ENCODE results near the gene KLF9.

KLF9 gene

DNA sequence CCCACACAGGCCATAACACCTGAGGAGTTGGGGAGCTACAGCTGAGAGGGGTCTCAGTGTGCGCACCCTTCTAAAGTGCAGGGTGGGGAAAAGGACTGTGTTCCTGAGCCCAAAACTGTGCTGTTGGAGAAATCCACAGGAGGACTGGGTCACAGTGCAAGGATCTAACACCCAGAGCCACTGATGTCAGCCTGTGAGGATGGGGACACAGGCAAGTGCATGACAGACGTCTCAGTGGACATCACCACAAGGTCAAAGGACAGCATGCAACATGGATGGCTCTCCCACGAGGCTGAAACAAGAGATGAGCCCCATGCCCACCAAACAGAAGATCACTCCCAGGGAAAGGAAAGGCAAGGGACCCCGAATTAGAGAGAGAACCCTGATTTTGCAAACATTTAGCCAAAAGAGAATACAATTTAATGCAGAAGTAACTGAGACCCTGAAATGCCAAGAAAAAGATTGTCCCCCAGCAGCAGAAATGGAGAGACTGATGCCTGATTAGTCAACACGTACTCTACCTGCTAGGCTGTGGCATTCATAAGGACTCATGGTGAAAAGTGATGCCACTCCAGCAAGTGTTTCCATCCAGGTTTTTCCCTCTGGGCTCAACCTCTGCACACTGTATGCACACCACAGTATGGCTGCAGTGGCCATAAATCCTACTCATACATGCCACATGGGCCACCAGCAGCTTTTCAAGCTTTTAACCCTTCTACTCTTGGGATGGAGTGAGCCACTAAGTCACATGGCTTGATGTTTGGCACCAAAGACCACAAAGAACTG is 14.2 kb downstream of the KLF9 start:
- no peak overlapping the region for H3K4me2 ChIP-seq (ENCODE audit: low read length)
- no peak overlapping the region for H3K27ac ChIP-seq (ENCODE audit: low read length)
- no peak overlapping the region for H2AFZ ChIP-seq (ENCODE audit: low read depth, low read length)
- H3K9me3 ChIP-seq (ENCODE audit: insufficient read depth, low read length), result no peaks in the 10 kb centered on the region
- H3K79me2 ChIP-seq (ENCODE audit: low read length), result no peaks in the 10 kb centered on the region
- H3K9ac ChIP-seq (ENCODE audit: low read length), result no peak overlapping the region
- H3K27me3 ChIP-seq (ENCODE audit: low read depth, low read length), result no peaks in the 10 kb centered on the region
- peaks cover 16% of the 10 kb centered on the region for H3K4me1 ChIP-seq (ENCODE audit: low read length)
- TF ChIP-seq, protein P1, sequence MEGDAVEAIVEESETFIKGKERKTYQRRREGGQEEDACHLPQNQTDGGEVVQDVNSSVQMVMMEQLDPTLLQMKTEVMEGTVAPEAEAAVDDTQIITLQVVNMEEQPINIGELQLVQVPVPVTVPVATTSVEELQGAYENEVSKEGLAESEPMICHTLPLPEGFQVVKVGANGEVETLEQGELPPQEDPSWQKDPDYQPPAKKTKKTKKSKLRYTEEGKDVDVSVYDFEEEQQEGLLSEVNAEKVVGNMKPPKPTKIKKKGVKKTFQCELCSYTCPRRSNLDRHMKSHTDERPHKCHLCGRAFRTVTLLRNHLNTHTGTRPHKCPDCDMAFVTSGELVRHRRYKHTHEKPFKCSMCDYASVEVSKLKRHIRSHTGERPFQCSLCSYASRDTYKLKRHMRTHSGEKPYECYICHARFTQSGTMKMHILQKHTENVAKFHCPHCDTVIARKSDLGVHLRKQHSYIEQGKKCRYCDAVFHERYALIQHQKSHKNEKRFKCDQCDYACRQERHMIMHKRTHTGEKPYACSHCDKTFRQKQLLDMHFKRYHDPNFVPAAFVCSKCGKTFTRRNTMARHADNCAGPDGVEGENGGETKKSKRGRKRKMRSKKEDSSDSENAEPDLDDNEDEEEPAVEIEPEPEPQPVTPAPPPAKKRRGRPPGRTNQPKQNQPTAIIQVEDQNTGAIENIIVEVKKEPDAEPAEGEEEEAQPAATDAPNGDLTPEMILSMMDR (IDR thresholded peaks at IDR 0.05; ENCODE audit: low read depth, low read length), result no peak
- TF ChIP-seq EZH2phosphoT487 (IDR thresholded peaks at IDR 0.05; ENCODE audit: low read depth), result no peak
- no peak overlapping the region for H3K4me3 ChIP-seq (ENCODE audit: low read length)
- H3K36me3 ChIP-seq (replicated peaks; ENCODE audit: low read depth, low read length), result no peaks in the 10 kb centered on the region
- H4K20me1 ChIP-seq (ENCODE audit: insufficient read depth, low read length), result no peaks in the 10 kb centered on the region

GRCh38 chr9:70399141-70399540 is 15.3 kb downstream of the KLF9 start:
- TF ChIP-seq, protein P1 (IDR thresholded peaks at IDR 0.05; ENCODE audit: low read depth, low read length), result no peak
- no peak for TF ChIP-seq EZH2phosphoT487 (IDR thresholded peaks at IDR 0.05; ENCODE audit: low read depth)
- H3K27ac ChIP-seq (ENCODE audit: low read length), result no peak overlapping the region
- H2AFZ ChIP-seq (ENCODE audit: low read depth, low read length), result no peak overlapping the region
- H3K9ac ChIP-seq (ENCODE audit: low read length), result no peak overlapping the region
- no peaks in the 10 kb centered on the region for H3K36me3 ChIP-seq (replicated peaks; ENCODE audit: low read depth, low read length)
- no peaks in the 10 kb centered on the region for H3K79me2 ChIP-seq (ENCODE audit: low read length)
- H3K4me3 ChIP-seq (ENCODE audit: low read length), result no peak overlapping the region
- H3K4me1 ChIP-seq (ENCODE audit: low read length), result peaks cover 16% of the 10 kb centered on the region
- H4K20me1 ChIP-seq (ENCODE audit: insufficient read depth, low read length), result no peaks in the 10 kb centered on the region
- H3K9me3 ChIP-seq (ENCODE audit: insufficient read depth, low read length), result no peaks in the 10 kb centered on the region
- no peak overlapping the region for H3K4me2 ChIP-seq (ENCODE audit: low read length)
- no peaks in the 10 kb centered on the region for H3K27me3 ChIP-seq (ENCODE audit: low read depth, low read length)

DNA sequence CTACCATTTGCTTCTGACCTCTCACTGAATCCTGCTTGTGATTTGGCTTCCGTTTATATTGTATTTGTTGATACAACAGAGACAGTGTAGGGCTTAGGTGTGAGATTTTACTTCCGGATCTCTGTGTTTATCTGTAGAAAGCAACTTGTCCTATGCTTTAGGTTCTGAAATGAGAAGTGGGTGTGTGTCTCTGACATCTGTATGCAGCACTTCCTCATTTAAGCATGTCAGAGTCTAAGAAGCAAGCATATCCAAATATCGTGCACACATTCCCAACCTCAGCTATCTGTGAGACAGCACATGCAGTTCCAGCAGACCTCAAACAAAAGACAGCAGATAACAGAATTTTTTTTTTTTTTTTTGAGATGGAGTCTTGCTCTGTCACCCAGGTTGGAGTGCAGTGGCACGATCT is 16.3 kb downstream of the KLF9 start:
- no peaks in the 10 kb centered on the region for H4K20me1 ChIP-seq (ENCODE audit: insufficient read depth, low read length)
- H3K4me1 ChIP-seq (ENCODE audit: low read length), result peaks cover 16% of the 10 kb centered on the region
- H3K9me3 ChIP-seq (ENCODE audit: insufficient read depth, low read length), result no peaks in the 10 kb centered on the region
- no peaks in the 10 kb centered on the region for H3K36me3 ChIP-seq (replicated peaks; ENCODE audit: low read depth, low read length)
- H3K9ac ChIP-seq (ENCODE audit: low read length), result peak overlapping the region; percentile 19; the same call in 1 of the 2 replicates
- 0 out of 2 replicates have a peak overlapping the region, but pooled peaks have one; percentile 7 for H3K27ac ChIP-seq (ENCODE audit: low read length)
- peak overlapping the region; percentile 95 for H2AFZ ChIP-seq (ENCODE audit: low read depth, low read length)
- TF ChIP-seq, protein P1 (IDR thresholded peaks at IDR 0.05; ENCODE audit: low read depth, low read length), result no peak
- no peak for TF ChIP-seq EZH2phosphoT487 (IDR thresholded peaks at IDR 0.05; ENCODE audit: low read depth)
- peak overlapping the region; percentile 49 for H3K4me3 ChIP-seq (ENCODE audit: low read length)
- H3K27me3 ChIP-seq (ENCODE audit: low read depth, low read length), result no peaks in the 10 kb centered on the region
- peak overlapping the region; percentile 61 for H3K4me2 ChIP-seq (ENCODE audit: low read length)
- H3K79me2 ChIP-seq (ENCODE audit: low read length), result no peaks in the 10 kb centered on the region

GRCh38 chr9:70395652-70396051 is 18.8 kb downstream of the KLF9 start:
- no peak overlapping the region for H3K9ac ChIP-seq (ENCODE audit: low read length)
- no peak overlapping the region for H2AFZ ChIP-seq (ENCODE audit: low read depth, low read length)
- peaks cover 7% of the 10 kb centered on the region; the same call in 1 of the 2 replicates for H3K27me3 ChIP-seq (ENCODE audit: low read depth, low read length)
- H3K27ac ChIP-seq (ENCODE audit: low read length), result no peak overlapping the region
- no peaks in the 10 kb centered on the region for H4K20me1 ChIP-seq (ENCODE audit: insufficient read depth, low read length)
- no peak overlapping the region for H3K4me3 ChIP-seq (ENCODE audit: low read length)
- no peak overlapping the region for H3K4me2 ChIP-seq (ENCODE audit: low read length)
- TF ChIP-seq EZH2phosphoT487 (IDR thresholded peaks at IDR 0.05; ENCODE audit: low read depth), result no peak
- TF ChIP-seq, protein P1 (IDR thresholded peaks at IDR 0.05; ENCODE audit: low read depth, low read length), result no peak
- no peaks in the 10 kb centered on the region for H3K9me3 ChIP-seq (ENCODE audit: insufficient read depth, low read length)
- no peaks in the 10 kb centered on the region for H3K36me3 ChIP-seq (replicated peaks; ENCODE audit: low read depth, low read length)
- H3K4me1 ChIP-seq (ENCODE audit: low read length), result peaks cover 16% of the 10 kb centered on the region
- H3K79me2 ChIP-seq (ENCODE audit: low read length), result no peaks in the 10 kb centered on the region

Measured in OCI-LY3 (cell line).